NK-92 (cell line): ENCODE results near the gene MAN1A1.
"Not testable (repeated sequence)": the region's sequence is repeated elsewhere in the genome, so short reads cannot be mapped to it uniquely, and the experiment has no call there.

ENCODE experiments used
- DNase-seq: peaks from one replicate; lab custom pipeline; 2025; ENCODE audit not compliant: unreplicated experiment; lab: John Stamatoyannopoulos, UW

Gene MAN1A1

DNA sequence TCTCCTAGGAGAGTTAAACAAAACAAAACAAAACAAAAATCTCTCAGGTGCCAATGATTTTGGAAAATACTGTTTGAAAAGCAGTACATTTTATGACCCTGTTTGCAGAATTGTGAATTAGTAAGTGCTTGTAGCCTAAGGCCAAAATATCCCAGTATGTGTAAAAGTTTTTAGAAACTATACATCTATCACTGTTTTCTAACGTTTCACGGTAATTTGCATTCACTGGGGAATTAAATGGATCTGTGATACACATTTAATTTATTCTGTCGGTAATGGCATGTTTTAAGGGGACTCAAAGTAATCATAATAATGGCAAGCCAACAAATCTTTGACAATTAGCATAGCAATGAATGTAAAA, 175.5 kb downstream of the MAN1A1 start:
- DNase-seq: no peak

DNA sequence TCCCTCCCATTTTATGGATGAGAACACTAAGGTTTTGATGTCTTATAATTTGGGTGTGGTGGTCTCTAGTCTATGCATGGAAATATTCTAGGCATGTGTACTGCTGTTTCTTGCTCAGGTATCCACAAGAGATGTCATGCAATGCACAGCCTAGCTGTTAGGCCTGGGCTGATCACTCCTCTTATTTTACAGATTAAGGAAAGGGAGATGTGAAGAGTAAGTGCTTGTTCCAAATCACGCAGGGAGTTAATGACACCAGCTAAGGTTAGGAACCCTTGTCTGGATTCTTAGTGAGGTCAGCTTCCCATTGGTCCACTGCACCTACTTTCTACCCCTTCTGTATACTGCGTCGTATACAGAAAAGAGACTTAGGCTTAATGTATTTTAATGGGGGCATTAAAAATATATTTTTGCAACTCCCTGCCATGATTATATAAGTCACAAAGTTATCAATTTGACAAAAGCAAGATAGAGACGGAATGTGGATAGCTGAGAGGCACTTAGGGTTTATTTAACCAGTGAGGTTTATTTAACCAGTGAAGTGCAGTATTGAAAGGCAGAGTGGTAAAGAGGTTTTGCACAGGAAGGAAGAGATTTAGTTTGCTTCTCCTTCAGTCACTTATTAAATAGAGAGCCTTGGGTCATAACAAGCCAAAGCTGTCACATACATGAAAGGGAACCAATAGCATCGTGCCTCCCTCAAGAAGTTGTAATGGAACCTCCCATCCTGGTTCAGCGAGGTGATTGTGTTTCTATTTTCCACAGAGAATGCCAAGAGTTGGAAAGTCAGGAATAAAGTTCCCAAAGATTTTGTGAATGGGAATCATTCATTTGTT, 176.1 kb downstream of the MAN1A1 start:
- no peak for DNase-seq

DNA sequence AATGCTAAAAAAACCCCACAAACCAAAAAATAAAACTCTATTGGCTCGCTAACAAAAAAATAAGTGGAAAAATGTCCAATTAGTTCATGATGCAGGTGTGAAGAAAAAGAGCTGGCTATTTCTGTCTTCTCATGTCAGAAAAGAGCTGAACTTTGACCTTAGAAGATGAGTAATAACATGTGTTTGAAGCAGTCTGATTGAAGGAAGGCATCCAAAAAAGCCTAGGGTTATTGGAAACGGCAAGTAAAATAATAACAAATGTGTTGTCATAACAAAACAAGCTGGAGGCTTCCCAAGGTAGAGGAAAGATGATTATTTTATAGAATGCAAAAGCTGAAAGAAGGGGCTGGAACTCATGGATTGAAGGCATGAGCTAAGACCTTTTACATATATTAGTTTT, 176.7 kb downstream of the MAN1A1 start:
- no peak for DNase-seq

DNA sequence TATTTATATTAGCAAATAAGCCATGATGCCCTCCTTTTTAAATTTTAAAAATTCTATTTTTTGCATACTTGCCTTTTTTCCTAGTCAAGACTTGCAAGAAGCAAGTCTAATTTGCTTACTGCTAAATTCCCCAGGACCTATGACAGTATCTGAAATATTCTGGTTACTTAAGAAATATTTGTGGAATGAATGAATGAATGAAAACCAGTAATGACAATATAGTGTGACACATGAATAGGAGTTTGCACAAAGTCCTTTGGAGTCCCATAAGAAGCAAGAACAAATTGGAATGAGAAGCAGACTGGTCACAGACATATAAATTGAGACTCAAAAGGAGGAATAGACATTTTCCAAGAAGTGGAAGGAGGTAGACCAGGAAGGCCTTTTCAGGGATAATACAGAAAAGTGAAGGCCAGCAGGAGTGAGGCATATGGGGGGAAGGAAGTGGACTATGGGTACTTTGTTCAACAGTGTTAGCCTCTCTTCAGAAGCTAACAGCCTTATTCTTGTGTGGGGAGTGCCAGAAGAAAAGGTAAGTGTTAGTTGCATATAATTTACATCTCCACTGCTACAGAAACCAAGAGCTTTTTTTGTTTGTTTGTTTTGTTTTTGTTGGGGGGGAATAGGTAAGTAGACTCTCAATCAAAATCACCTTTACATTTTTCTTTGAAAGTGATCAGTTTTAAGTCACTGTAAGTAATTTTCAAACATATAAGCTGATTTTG, 177.5 kb downstream of the MAN1A1 start:
- DNase-seq: no peak

DNA sequence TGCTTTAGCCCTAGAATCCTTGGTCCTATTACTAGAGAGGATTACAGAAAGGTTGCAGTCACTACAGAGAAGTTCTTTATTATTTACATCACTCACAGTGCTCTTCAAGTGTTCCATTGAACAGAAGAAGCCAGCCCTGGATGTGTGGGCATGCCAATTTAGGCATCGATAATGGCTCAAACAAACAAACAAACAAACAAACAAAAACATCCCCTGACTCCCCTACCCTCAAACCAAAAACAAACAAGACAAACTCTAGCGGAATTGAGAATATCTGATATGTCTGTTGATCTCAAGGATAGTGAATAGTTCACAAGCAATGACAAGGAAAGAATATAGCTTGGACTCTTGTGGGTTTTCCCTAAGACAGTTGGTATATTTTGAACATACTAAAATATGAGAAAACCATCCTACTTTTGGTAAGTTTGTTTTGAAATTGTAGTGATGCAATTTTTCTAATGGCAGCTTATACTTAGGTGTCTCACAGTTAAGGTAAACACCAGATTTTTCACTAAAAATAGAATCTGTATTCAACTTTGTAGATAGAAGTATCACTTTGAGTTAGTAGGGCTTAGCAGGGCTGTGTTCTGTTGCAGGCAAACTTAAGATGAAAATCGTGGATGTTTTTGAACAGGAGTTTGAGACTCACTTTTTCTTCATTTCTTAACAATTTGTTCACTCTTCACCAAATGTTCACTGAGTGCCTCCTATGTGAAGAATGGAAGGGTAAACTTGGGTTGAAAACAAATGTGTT, 178.3 kb downstream of the MAN1A1 start:
- DNase-seq: no peak

DNA sequence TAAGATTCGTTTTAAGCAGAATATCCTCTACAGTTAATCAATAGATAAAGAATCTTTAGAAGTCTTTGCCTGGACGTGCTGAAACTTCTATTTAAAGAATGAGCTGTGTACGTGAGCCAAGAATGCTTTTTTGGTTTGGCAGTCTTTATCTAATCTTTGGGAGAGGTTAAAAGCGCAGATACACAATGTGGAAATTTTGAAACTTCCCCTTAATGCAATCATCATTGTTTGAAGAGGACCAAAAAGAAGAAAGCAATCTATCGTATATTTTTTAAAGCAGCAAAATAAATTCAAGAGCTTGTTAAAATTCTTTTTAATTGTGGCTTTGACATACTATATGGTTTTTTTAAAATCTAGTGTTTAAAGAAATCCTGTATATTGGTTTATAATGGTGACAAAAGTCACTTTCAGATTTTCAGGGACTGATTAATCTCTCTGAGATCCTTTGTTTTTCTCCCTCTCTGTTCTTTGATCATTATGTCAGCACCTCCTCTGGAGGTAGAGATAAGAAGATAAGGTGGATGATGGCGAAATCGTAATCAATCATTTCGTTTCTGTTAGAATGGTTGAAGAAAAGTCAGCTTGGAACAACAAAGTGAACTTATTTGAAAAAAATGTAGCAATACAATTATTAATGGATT, 179.0 kb downstream of the MAN1A1 start:
- DNase-seq: no peak

DNA sequence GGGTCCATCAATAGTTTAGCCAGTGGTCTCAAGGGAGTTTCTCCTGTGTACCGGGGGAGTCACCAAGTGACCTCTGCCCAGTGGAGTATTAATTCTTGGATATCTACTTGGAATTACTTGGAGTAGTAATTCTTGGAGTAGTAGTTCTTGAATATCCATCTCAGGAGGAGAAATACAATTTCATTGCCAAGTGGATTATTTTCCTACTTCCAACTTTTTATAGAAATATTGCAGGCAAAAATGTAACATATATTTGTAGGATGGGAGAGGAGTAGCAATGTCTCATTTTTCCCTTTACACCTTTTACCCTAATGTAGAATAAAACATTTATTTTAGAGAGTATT, 179.5 kb downstream of the MAN1A1 start:
- DNase-seq: no peak

DNA sequence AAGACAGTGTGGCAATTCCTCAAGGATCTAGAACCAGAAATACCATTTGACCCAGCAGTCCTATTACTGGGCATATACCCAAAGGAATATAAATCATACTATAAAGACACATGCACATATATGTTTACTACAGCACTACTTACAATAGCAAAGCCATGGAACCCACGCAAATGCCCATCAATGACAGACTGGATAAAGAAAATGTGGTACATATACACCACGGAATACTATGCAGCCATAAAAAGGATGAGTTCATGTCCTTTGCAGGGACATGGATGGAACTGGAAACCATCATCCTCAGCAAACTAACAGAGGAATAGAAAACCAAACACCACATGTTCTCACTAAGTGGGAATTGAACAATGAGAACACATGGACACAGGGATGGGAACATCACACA, 180.2 kb downstream of the MAN1A1 start:
- DNase-seq: not testable (repeated sequence)

DNA sequence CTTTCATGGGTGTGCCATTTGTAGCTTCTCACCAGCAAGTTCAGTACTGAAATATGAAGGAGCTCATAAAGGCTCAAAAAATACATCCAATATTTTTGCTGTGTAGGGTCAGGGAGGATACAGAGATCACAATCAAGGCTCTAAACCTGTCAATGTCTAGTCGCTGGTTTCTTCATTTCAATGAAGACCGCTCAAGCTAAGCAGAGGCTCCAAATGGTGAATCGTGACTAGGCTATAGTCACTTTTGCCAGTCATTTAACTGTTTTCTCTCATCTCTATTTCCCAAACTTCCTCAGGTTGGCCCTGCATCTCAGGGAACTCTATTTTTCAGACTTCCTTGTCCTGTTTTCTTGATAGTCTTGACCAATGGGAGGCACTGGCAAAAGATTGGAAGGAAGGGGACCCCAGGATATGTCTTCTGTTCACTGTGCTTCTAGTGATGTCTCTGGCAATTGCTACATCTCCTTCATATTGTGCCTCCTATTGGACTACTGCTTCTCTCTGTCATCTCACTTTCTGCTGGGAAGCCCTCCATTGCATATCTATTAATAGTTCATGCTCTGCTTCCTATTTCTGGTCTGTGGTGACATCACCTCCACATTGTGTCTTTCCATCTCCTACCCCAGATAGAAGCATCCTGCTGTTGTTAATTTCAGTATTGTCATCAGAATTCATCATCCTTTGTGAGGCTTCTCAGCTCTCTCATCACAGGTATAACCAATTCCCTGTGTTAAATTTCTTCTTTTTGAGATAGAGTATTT, 183.4 kb downstream of the MAN1A1 start:
- no peak for DNase-seq

DNA sequence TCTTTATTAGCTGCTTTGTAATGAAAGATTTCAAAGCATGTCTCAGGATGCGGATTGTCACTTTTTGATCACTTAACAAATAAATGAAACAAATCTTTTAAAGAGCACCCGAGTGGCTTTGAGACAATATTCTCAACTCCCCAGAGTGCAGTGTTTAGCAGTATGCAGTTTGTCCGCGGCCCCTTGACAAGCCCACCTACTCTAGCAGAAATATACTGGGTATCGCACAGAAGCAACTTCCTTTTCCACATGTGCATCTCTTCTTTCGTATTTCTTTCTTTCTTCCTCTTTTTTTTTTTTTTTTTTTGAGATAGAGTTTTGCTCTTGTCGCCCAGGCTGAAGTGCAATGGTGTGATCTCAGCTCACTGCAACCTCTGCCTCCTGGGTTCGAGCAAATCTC, 186.6 kb downstream of the MAN1A1 start:
- no peak for DNase-seq

DNA sequence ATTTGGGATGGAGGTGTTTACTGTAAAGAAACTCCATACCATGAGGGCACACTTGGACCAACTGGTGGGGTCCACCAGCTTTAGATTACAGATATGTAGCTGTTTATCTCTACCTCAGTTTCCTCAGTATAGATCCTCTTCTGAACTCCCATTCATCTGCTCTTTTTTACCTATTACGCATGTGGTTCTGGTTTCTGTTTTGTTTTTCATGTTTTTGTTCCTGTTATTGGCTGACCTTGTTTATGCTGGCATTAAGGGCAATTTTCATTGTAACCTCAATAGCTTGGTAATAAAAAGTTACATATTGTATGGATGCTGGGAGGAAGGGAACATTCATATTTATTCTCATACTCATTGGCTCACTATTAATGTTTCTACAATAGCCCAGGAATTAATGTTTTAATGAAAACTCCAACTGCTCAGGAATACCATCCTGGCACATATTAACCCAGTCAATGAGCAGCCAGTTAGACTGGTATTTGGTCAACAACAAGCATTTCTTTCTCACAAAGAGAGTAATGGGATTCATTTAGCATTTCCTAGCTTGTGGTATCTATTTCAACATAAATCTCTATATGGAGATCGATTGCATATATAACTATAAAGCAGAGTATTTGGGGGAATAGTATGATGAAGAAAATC, 187.3 kb downstream of the MAN1A1 start:
- no peak for DNase-seq

DNA sequence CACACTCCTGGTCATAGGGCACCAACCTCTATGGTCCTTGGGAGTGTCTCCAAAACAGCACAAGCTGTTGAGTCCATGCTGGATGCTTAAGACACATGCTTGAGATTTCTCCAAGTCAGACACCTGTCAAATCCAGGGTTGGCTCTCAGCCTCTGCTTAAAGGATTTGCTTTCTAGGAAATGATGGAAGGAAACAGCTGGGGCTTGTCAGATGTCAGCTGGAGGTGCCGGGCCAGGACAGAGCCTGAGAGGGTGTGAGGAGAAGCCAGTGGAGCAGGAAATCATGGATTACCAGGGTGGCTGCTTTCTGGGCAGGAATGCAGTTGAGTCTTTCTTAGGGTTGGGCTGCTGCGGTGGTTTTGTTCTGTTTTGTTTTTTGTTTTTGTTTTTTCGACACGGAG, 188.1 kb downstream of the MAN1A1 start:
- no peak for DNase-seq

DNA sequence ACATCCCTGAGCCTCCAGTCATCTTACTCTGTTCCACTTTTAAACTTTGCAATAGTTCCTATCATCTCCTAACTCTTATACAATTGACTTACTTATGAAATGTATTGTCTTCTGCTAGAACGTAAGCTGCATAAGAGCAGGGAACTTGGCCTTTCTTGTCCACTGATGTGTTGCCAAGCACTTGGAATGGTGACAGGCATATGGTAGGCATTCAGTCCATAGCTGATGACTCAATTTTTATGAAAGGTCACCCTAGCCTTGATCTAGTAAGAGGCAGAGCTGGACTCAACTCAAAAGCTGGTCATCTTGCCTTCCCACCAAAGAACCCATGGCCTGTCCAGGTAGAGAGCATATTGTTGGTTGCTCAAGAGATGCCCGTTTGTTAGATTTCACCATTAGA, 188.7 kb downstream of the MAN1A1 start:
- no peak for DNase-seq

DNA sequence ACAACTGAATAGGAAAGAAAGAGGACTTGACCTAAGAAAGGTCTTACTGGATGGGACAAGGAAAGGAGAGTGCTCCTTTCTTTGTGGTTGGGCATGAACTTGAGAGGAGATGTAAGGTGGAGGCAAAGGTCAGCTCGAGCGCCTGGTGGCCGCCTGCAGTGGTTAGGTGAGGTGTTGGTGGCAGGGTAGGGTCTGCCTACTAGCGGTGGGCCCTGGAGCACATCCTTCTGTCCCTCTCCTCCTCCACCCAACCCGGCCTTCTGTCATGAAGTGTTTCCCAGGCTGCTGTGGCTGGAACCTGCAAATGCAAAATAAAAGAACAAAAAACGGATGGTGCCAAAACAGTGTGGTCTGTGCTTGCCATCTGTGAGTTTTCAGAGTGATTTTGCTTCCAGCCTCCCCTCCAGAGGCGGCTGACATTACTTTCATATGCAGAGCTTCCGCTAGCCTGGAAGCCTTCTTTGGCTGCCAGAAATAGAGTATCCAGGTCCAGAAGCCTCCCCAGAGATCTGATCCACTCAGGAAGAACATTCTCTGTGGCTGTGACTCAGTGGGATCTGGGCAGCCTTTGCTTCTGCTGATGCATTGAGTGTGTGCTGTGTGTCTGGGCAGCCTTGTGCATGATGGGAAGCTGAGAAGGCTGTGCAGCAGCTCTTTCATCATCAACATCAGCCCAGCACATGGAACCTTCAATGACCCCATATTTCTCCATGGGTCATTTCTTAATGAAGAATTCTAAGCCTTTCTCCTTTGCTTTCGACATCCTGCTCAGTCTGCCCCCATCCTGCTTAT, 191.3 kb downstream of the MAN1A1 start:
- no peak for DNase-seq

DNA sequence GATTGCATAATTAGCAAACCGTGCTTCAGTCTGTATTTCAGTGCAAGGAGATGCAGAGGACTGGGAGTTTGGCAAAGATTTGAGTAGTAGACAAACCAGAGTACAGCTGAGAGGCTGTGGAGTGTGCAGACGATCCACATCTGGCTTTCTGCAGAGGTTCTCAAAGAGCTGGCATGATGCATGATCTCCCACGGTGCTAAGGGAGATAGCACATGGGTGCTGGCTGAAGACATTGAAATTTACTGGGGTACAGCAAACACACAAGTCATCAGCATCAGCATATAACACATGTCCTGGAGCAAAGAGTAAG, 192.1 kb downstream of the MAN1A1 start:
- DNase-seq: no peak

DNA sequence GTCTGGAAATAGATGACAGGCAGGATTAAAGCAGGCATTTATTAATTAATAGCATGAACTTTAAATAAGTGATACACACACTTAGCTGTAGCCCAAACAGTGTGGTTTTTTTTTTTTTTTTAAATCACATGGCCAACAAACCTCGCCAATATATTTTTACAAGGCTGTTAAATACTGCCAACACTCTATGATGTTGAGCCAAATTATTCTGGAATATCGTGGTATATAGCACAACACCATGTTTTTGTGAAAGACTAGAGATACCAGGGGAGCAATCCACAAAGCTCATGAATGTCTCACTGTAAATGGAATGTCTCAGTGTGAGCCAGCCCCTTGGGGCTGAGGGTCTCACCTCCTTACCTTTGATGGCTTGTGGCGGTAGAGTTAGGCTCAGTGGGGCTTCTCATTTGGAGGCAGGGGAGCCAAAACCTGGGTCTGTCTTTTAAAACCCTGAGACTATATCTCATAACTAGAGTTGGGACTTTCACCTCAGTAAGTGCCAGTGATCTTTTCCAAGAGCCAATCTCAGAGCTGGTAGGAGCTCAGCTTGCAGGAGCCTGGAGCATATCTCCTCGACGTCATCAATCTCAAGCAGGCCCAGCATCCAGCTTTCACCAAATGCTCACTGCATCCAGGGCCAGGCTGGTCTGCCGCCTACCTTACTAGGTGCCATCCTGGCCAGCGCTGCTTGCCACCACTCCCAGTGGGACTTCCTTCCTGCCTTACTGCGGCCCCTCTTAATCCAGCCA, 192.6 kb downstream of the MAN1A1 start:
- no peak for DNase-seq

DNA sequence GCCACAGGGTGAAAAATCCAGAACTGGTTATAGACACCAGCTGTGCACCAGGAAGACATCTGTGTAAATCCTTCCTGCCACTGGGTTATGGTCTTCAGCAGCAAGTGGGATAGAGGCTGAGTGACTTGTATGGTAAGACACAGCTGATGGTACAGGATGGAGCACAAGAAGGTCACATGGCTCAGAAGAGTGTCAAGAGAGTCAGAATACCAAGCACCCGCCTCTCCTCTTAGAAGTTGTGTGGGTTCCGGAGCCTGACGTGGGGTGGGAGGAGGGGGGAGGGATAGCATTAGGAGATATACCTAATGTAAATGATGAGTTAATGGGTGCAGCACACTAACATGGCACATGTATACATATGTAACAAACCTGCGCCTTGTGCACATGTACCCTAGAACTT, 193.5 kb downstream of the MAN1A1 start:
- DNase-seq: not testable (repeated sequence)

DNA sequence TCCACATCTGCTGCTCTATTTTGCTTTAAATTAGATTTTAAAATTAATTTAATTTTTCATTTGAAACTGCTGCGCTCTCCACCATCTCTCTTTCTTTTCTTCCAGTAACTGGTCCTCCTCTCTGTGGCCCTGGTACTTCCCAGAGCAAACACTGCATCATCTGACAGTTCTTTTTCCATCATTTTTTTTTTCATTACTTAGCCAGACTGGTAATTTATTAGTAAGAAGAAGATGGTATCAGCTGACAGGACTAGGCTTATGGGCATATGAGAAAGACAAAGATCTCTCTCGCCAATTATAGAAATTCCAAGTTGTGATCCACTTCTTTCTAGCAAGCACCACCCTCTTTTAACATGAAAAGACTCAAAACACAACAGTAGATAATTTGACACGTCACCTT, 197.4 kb downstream of the MAN1A1 start:
- no peak for DNase-seq
